SU-DHL-6 (cell line): ENCODE data around the gene ABHD3.

Experiments
- CTCF ChIP-seq: fragments of 200-600 bp; sonication (generic); IDR thresholded peaks from one replicate; pipeline ENCODE4 v1.5.1; 2017; ENCODE audit warnings: antibody characterized with exemption, mild to moderate bottlenecking, low read length, moderate library complexity; ENCODE audit not compliant: insufficient read depth, poor library complexity, severe bottlenecking
- EZH2phosphoT487 ChIP-seq: fragments of 200-600 bp; sonication (generic), shearing (Covaris generic); conservative IDR thresholded peaks from 2 replicates; pipeline ENCODE4 v1.6.1; 2018; ENCODE audit warnings: mild to moderate bottlenecking, antibody characterized with exemption, low read length, moderate library complexity, mixed read lengths

- TF ChIP-seq CTCF (no peak), EZH2phosphoT487 (no peak)
Measured at GRCh38 chr18:21650311-21650710, 54.3 kb downstream of the ABHD3 start.
